ENCODE measurements around the gene NXPE4.
"Not testable (repeated sequence)": the region's sequence is repeated elsewhere in the genome, so short reads cannot be mapped to it uniquely, and the experiment has no call there.

The NXPE4 gene

DNA sequence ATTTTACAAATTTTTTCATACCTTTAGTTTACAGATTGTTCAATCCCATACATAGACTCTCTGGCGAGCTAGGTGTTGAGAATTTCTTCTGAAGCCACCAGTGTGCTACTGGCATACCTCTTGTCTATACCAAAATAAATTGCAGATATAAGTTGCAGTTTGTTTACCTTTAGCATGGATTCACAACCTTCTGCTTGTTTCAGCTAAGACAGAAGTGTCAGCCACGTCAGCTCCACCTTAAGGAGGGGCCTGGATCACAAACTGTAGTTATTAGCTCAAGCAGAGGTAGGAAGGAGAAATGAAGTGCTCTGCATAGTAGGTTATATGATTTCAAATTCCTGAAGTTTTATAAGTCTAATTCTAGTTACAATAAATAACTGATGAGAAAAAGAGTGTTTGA is at the start of gene NXPE4:
Gene NXPE4 (minus strand): TSS at position 216 of the 400 bp plus-strand sequence. CDS start 1,027 bp downstream, outside the sequence.
- TF ChIP-seq POLR2A (IDR thresholded peaks at IDR 0.05; ENCODE audit: low read length) (no peak), GATA1 (IDR thresholded peaks at IDR 0.05; ENCODE audit: low read depth, low read length) (no peak)
- DNase-seq: no peak

DNA sequence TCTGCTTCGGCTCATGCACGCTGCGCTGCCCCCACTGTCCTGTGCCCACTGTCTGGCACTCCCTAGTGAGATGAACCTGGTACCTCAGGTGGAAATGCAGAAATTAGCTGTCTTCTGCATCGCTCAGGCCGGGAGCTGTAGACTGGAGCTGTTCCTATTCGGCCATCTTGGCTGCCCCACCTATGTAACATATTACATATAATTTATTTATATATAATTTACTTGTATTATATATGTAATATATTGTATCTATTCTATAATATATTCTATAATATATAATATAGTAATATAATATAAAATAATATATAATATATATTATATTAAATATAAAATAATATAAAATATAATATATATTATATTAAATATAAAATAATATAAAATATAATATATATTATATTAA is 43.9 kb upstream of the NXPE4 start:
- not testable (repeated sequence) for DNase-seq

DNA sequence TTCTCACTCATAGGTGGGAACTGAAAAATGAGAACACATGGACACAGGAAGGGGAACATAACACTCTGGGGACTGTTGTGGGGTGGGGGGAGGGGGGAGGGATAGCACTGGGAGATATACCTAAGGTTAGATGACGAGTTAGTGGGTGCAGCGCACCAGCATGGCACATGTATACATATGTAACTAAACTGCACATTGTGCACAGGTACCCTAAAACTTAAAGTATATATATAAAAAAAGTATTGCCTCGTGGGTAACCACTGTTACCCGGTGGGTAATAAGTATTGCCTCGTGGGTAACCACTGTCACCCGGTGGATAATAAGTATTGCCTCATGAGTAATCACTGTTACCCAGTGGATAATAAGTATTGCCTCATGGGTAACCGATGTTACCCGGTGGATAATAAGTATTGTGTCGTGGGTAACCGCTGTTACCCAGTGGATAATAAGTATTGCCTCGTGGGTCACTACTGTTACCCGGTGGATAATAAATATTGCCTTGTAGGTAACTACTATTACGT is 35.9 kb upstream of the NXPE4 start:
- DNase-seq: peak in 1 of 2 experiments; percentile 17

GRCh38 chr11:114625294-114625693 is 29.7 kb upstream of the NXPE4 start:
- TF ChIP-seq POLR2A (IDR thresholded peaks at IDR 0.05; ENCODE audit: low read length): no peak
- TF ChIP-seq GATA1 (IDR thresholded peaks at IDR 0.05; ENCODE audit: low read depth, low read length): no peak
- DNase-seq: no peak

GRCh38 chr11:114624455-114625207 is 29.0 kb upstream of the NXPE4 start:
- no peak for TF ChIP-seq GATA1 (IDR thresholded peaks at IDR 0.05; ENCODE audit: low read depth, low read length)
- TF ChIP-seq POLR2A (IDR thresholded peaks at IDR 0.05; ENCODE audit: low read length): no peak
- no peak for DNase-seq

DNA sequence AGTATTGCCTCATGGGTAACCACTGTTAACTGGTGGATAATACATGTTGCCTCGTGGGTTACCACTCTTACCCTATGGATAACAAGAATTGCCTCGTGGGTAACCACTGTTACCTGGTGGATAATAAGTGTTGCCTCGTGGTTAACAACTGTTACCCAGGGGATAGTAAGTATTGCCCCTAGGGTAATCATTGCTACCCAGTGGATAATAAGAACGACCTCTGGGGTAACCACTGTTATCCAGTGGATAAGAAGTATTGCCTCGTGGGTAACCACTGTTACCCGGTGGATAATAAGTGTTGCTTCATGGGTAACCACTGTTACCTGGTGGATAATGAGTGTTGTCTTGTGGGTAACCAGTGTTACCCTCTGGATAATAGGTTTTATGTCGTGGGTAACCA is 28.1 kb upstream of the NXPE4 start:
- TF ChIP-seq GATA1 (IDR thresholded peaks at IDR 0.05; ENCODE audit: low read depth, low read length) (no peak), POLR2A (IDR thresholded peaks at IDR 0.05; ENCODE audit: low read length) (no peak)
- DNase-seq: no peak

GRCh38 chr11:114622858-114623257 is 27.3 kb upstream of the NXPE4 start:
- DNase-seq: no peak
- TF ChIP-seq POLR2A (IDR thresholded peaks at IDR 0.05; ENCODE audit: low read length) (no peak), GATA1 (IDR thresholded peaks at IDR 0.05; ENCODE audit: low read depth, low read length) (no peak)

DNA sequence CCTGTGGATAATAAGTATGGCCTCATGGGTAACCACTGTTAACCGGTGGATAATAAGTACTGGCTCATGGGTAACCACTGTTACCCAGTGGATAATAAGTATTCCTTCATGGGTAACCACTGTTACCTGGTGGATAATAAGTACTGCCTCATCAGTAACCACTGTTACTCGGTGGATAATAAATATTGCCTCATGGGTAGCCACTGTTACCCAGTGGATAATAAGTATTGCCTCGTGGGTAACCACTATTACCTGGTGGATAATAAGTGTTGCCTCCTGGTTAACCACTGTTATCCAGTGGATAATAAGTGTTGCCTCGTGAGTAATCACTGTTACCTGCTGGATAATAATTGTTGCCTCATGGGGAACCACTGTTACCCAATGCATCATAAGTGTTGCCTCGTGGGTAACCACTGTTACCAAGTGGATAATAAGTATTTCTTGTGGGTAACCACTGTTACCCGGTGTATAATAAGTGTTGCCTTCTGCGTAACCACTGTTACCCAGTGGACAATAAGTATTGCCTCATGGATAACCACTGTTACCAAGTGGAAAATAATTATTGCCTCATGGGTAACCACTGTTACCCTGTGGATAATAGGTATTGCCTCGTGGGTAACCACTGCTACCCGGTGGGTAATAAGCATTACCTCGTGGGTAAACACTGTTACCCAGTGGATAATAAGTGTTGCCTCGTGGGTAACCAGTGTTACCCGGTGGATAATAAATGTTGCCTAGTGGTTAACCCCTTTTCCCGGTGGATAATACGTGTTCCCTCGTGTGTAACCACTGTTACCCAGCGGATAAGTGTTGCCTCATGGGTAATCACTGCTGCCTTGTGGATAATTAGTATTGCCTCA is 26.6 kb upstream of the NXPE4 start:
- TF ChIP-seq POLR2A (IDR thresholded peaks at IDR 0.05; ENCODE audit: low read length) (no peak), GATA1 (IDR thresholded peaks at IDR 0.05; ENCODE audit: low read depth, low read length) (no peak)
- no peak for DNase-seq

GRCh38 chr11:114621072-114621471 is 25.5 kb upstream of the NXPE4 start:
- no peak for DNase-seq
- TF ChIP-seq GATA1 (IDR thresholded peaks at IDR 0.05; ENCODE audit: low read depth, low read length) (no peak), POLR2A (IDR thresholded peaks at IDR 0.05; ENCODE audit: low read length) (no peak)

DNA sequence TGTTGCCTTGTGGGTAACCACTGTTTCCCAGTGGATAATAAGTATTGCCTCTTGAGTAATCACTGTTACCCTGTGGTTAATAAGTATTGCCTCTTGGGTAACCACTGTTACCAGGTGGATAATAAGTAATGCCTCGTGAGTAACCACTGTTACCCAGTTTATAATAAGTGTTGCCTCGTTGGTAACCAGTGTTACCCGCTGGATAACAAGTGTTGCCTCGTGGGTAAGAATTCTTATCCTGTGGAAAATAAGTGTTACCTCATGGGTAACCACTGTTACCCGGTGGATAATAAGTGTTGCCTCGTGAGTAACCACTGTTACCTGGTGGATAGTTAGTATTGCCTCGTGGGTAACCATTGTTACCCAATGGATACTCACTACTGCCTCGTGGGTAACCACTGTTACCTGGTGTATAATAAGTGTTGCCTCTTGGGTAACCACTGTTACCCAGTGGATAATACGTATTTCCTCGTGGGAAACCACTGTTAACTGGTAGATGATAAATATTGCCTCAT is 24.1 kb upstream of the NXPE4 start:
- TF ChIP-seq GATA1 (IDR thresholded peaks at IDR 0.05; ENCODE audit: low read depth, low read length) (no peak), POLR2A (IDR thresholded peaks at IDR 0.05; ENCODE audit: low read length) (no peak)
- no peak for DNase-seq

DNA sequence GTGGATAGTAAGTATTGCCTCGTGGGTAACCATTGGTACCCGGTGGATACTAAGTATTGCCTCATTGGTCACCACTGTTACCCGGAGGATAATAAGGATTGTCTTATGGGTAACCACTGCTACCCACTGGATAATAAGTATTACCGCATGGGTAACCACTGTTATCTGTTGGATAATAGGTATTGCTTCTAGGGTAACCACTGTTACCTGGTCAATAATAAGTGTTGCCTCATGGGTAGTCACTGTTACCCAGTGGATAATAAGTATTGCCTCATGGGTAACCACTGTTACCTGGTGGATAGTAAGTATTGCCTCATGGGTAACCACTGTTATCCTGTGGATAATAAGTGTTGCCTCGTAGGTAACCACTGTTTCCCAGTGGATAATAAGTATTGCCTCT is 22.6 kb upstream of the NXPE4 start:
- DNase-seq: no peak
- no peak for TF ChIP-seq POLR2A (IDR thresholded peaks at IDR 0.05; ENCODE audit: low read length)
- no peak for TF ChIP-seq GATA1 (IDR thresholded peaks at IDR 0.05; ENCODE audit: low read depth, low read length)

DNA sequence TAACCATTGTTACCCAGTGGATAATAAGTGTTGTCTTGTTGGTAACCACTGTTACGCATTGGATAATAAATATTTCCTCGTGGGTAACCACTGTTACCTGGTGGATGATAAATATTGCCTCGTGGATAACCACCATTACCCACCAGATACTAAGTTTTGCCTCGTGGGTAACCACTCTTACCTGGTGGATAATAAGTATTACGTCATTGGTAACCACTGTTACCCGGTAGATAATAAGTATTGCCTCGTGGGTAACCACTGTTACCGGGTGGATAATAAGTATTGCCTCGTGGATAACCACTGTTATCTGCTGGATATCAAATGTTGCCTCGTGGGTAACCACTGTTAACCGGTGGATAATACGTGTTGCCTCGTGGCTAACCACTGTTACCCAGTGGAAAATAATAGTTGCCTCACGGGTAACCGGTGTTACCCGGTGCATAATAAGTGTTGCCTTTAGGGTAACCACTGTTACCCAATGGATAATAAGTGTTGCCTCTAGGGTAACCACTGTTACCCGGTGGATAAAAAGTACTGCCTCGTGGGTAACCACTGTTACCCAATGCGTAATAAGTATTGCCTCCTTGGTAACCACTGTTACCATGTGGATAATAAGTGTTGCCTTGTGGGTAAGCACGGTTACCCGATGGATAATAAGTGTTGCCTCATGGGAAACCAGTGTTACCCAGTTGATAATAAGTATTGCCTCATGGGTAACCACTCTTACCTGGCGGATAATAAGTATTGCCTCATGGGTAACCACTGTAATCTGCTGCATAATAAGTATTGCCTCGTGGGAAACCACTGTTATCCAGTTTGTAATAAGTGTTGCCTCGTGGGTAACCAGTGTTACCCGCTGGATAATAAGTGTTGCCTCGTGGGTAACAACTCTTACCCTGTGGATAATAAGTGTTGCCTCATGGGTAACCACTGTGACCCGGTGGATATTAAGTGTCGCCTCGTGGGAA is 21.9 kb upstream of the NXPE4 start:
- TF ChIP-seq GATA1 (IDR thresholded peaks at IDR 0.05; ENCODE audit: low read depth, low read length) (no peak), POLR2A (IDR thresholded peaks at IDR 0.05; ENCODE audit: low read length) (no peak)
- no peak for DNase-seq

- no peak for TF ChIP-seq GATA1 (IDR thresholded peaks at IDR 0.05; ENCODE audit: low read depth, low read length)
- no peak for TF ChIP-seq POLR2A (IDR thresholded peaks at IDR 0.05; ENCODE audit: low read length)
- DNase-seq: no peak
Observed at GRCh38 chr11:114616516-114616915, 20.9 kb upstream of the NXPE4 start.

All from erythroblast (primary cell).